ENCODE data around the gene RWDD1. TPM values are rescaled to one million over a fixed set of nuclear protein-coding genes. Genes with fewer than 3 reads are reported as not detected.
"Not testable (repeated sequence)": the region's sequence is repeated elsewhere in the genome, so short reads cannot be mapped to it uniquely, and the experiment has no call there.

The RWDD1 gene
- total RNA-seq, 2 experiments from 2014 or later, result 52.2 to 52.5 TPM

DNA sequence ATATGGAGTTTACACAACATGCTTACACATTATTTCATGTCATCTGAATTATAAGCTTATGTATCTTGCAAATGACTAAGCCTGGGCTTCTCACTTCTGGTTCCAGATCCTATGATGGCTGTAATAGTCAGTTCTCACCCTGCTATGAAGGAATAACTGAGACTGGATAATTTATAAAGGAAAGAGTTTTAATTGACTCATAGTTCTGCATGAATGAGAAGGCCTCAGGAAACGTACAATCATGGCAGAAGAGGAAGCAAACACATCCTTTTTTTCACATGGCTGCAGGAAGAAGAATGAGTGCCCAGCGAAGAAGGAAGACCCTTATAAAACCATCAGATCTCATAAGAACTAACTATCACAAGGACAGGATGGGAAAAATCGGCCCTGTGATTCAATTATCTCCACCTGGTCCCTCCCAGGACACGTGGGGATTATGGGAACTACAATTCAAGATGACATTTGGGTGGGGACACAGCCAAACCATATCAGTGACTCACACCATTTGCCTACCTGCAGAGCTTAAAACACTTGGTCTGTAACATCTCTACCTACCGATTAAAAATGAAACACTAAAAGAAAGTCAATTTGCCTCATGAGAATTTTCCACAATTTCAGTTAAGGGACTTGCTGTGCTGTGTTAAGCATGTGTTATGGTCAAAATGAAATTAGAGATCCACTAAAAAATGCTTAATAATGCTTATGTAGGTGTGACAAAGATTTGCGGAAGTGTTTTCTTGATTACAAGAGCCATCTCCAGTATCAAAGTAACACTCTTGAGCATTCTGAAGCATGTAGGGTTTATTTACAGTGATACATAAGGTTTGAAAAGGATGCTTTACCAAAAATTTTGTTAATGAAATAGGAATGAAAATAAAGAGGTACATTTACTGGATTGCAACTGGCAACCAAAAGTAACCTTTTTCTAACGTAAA lies 2.2 kb upstream of the RWDD1 start:
- Mint-ChIP-seq H3K27me3 (peaks cover 6% of the 10 kb centered on the region), H3K4me3 (no peak overlapping the region), H3K4me1 (peaks cover 25% of the 10 kb centered on the region), H3K9me3 (no peaks in the 10 kb centered on the region), H3K27ac (no peak overlapping the region), H3K36me3 (peaks cover 5% of the 10 kb centered on the region)
- no peak for DNase-seq

- H3K9me3 Mint-ChIP-seq, result no peaks in the 10 kb centered on the region
- peaks cover 34% of the 10 kb centered on the region for H3K4me1 Mint-ChIP-seq
- no peaks in the 10 kb centered on the region for H3K27me3 Mint-ChIP-seq
- peak overlapping the region; percentile 92 for H3K27ac Mint-ChIP-seq
- peaks cover 16% of the 10 kb centered on the region for H3K36me3 Mint-ChIP-seq
- H3K4me3 Mint-ChIP-seq, result peak overlapping the region; percentile 94
- no peak for DNase-seq
Observed at GRCh38 chr6:116571683-116572000, 338 bp downstream of the RWDD1 start.

DNA sequence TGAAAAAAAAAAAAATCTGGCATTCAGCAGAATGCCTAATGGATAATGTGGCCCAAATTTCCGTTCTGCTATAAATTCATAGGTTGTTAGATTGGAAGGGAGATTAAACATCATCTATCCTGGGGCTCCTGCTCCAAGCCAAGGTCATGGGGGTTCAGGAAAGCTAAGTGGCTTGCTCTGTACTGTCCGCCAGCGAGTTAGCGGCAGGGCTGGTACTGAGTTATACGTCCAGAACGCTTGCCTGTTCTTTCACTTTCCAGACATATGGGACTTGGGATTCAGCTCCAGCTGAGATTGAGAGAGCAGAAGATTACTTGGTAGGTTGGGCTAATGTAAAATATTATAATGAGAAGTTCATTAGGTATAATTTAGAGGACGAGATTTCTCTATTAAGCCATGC lies 858 bp downstream of the RWDD1 start:
- Mint-ChIP-seq H3K36me3 (peaks cover 16% of the 10 kb centered on the region), H3K27ac (peak overlapping the region; percentile 92), H3K4me3 (peak overlapping the region; percentile 94), H3K27me3 (no peaks in the 10 kb centered on the region), H3K9me3 (no peaks in the 10 kb centered on the region), H3K4me1 (peaks cover 36% of the 10 kb centered on the region)
- DNase-seq, result no peak

GRCh38 chr6:116575227-116575626 lies 3.9 kb downstream of the RWDD1 start:
- no peak overlapping the region for H3K4me3 Mint-ChIP-seq
- H3K4me1 Mint-ChIP-seq, result peaks cover 39% of the 10 kb centered on the region
- DNase-seq, result no peak
- H3K36me3 Mint-ChIP-seq, result peaks cover 27% of the 10 kb centered on the region
- no peak overlapping the region for H3K27ac Mint-ChIP-seq
- no peaks in the 10 kb centered on the region for H3K27me3 Mint-ChIP-seq
- no peaks in the 10 kb centered on the region for H3K9me3 Mint-ChIP-seq

- H3K9me3 Mint-ChIP-seq, result no peaks in the 10 kb centered on the region
- DNase-seq, result no peak
- peaks cover 40% of the 10 kb centered on the region for H3K4me1 Mint-ChIP-seq
- H3K4me3 Mint-ChIP-seq, result no peak overlapping the region
- H3K36me3 Mint-ChIP-seq, result peaks cover 25% of the 10 kb centered on the region
- H3K27ac Mint-ChIP-seq, result no peak overlapping the region
- H3K27me3 Mint-ChIP-seq, result no peaks in the 10 kb centered on the region
Observed at GRCh38 chr6:116577486-116577885, 6.2 kb downstream of the RWDD1 start.

DNA sequence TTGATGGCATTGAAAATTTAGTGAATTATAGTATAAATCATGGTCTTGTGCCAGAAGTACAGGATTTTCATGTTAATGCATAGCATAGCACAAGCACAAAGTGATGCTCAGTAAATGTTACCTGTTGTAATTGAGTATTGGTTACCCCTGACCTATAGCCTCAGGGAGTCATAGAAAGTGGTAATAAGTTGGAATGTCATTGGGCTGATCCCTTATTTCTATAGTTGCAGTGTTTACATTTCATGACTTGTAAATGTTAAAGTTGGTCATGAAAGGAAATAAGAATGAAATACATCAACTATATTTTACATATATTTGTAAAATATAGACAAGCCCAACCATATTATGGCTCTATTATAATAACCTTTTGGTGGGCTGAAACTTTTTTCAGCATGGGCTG lies 7.0 kb downstream of the RWDD1 start:
- Mint-ChIP-seq H3K27ac (no peak overlapping the region), H3K4me1 (peaks cover 35% of the 10 kb centered on the region)
- no peak for DNase-seq

GRCh38 chr6:116579143-116579542 lies 7.8 kb downstream of the RWDD1 start:
- no peak overlapping the region for H3K4me3 Mint-ChIP-seq
- H3K9me3 Mint-ChIP-seq, result no peaks in the 10 kb centered on the region
- H3K36me3 Mint-ChIP-seq, result peaks cover 23% of the 10 kb centered on the region
- DNase-seq, result no peak
- no peaks in the 10 kb centered on the region for H3K27me3 Mint-ChIP-seq
- peaks cover 27% of the 10 kb centered on the region for H3K4me1 Mint-ChIP-seq
- H3K27ac Mint-ChIP-seq, result no peak overlapping the region

More for the DNA sequence above, 7.0 kb downstream of the RWDD1 start:
- Mint-ChIP-seq H3K27me3 (no peaks in the 10 kb centered on the region), H3K9me3 (no peaks in the 10 kb centered on the region), H3K36me3 (peaks cover 25% of the 10 kb centered on the region), H3K4me3 (no peak overlapping the region)

- Mint-ChIP-seq H3K36me3 (peaks cover 26% of the 10 kb centered on the region), H3K27ac (no peak overlapping the region), H3K9me3 (no peaks in the 10 kb centered on the region), H3K4me1 (peaks cover 27% of the 10 kb centered on the region), H3K27me3 (no peaks in the 10 kb centered on the region), H3K4me3 (no peak overlapping the region)
- no peak for DNase-seq
Observed at GRCh38 chr6:116580198-116580597, 8.9 kb downstream of the RWDD1 start.

DNA sequence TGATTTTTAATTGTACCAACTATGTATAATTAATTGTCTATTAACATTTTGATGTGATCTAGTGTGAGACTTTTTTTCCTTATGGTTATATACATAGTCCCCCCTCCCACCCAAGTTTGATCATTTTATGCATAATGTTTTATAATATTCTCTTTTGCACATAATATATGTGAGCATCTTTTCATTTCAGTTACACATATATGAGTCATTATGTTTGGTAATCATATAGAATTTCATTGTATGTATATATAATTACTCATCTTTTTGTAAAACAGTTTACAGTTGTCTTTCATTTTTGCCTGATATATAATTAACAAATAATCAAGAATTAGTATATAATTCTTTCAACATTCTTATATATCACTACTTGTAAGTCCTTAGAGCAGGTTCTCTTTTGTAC lies 15.0 kb downstream of the RWDD1 start:
- Mint-ChIP-seq H3K4me3 (no peak overlapping the region), H3K4me1 (peaks cover 3% of the 10 kb centered on the region), H3K9me3 (no peaks in the 10 kb centered on the region), H3K27me3 (no peaks in the 10 kb centered on the region), H3K36me3 (peaks cover 22% of the 10 kb centered on the region), H3K27ac (no peak overlapping the region)
- no peak for DNase-seq

GRCh38 chr6:116586738-116587137 lies 15.4 kb downstream of the RWDD1 start:
- H3K4me3 Mint-ChIP-seq, result no peak overlapping the region
- H3K27me3 Mint-ChIP-seq, result no peaks in the 10 kb centered on the region
- no peaks in the 10 kb centered on the region for H3K9me3 Mint-ChIP-seq
- peaks cover 3% of the 10 kb centered on the region for H3K4me1 Mint-ChIP-seq
- DNase-seq, result no peak
- H3K27ac Mint-ChIP-seq, result no peak overlapping the region
- H3K36me3 Mint-ChIP-seq, result peaks cover 22% of the 10 kb centered on the region

- no peaks in the 10 kb centered on the region for H3K27me3 Mint-ChIP-seq
- no peak for DNase-seq
- no peaks in the 10 kb centered on the region for H3K4me1 Mint-ChIP-seq
- H3K27ac Mint-ChIP-seq, result no peak overlapping the region
- no peak overlapping the region for H3K4me3 Mint-ChIP-seq
- H3K36me3 Mint-ChIP-seq, result peaks cover 33% of the 10 kb centered on the region
- no peaks in the 10 kb centered on the region for H3K9me3 Mint-ChIP-seq
Observed at GRCh38 chr6:116595247-116595646, 23.9 kb downstream of the RWDD1 start.

GRCh38 chr6:116596815-116597214 lies 25.5 kb downstream of the RWDD1 start:
- H3K27me3 Mint-ChIP-seq, result no peaks in the 10 kb centered on the region
- no peaks in the 10 kb centered on the region for H3K4me1 Mint-ChIP-seq
- H3K36me3 Mint-ChIP-seq, result peaks cover 41% of the 10 kb centered on the region
- no peaks in the 10 kb centered on the region for H3K9me3 Mint-ChIP-seq
- H3K4me3 Mint-ChIP-seq, result no peak overlapping the region
- DNase-seq, result no peak
- no peak overlapping the region for H3K27ac Mint-ChIP-seq

DNA sequence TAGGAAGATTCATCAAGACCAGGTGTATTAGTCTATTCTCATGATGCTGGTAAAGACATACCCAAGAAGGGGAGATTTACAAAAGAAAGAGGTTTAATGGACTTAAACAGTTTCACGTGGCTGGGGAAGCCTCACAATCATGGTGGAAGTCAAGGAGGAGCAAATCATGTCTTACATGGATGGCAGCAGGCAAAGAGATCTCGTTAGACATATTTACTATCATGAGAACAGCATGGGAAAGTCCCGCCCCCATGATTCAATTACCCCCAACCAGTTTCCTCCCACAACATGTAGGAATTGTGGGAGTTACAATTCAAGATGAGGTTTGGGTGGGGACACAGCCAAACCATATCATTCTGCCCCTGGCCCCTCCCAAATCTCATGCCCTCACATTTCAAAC lies 32.6 kb downstream of the RWDD1 start:
- H3K4me3 Mint-ChIP-seq, DNase-seq, H3K9me3 Mint-ChIP-seq, H3K27me3 Mint-ChIP-seq, H3K27ac Mint-ChIP-seq, H3K4me1 Mint-ChIP-seq: not testable (repeated sequence)
- H3K36me3 Mint-ChIP-seq, result peaks cover 48% of the 10 kb centered on the region

DNA sequence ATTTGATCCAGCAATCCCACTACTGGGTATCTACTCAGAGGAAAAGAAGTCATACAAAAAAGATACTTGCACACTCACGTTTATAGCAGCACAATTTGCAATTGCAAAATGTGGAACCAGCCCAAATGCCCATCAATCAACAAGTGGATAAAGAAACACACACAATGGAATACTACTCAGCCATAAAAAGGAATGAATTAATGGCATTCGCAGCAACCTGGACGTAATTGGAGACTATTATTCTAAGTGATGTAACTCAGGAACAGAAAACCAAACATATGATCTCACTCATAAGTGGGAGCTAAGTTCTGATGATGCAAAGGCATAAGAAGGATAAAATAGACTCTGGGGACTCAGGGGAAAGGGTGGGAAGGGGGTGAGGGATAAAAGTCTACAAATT lies 33.6 kb downstream of the RWDD1 start:
- H3K27ac Mint-ChIP-seq, H3K4me1 Mint-ChIP-seq, H3K9me3 Mint-ChIP-seq, DNase-seq, H3K27me3 Mint-ChIP-seq, H3K4me3 Mint-ChIP-seq: not testable (repeated sequence)
- peaks cover 46% of the 10 kb centered on the region for H3K36me3 Mint-ChIP-seq

GRCh38 chr6:116605935-116606334 lies 34.6 kb downstream of the RWDD1 start:
- no peaks in the 10 kb centered on the region for H3K27me3 Mint-ChIP-seq

DNA sequence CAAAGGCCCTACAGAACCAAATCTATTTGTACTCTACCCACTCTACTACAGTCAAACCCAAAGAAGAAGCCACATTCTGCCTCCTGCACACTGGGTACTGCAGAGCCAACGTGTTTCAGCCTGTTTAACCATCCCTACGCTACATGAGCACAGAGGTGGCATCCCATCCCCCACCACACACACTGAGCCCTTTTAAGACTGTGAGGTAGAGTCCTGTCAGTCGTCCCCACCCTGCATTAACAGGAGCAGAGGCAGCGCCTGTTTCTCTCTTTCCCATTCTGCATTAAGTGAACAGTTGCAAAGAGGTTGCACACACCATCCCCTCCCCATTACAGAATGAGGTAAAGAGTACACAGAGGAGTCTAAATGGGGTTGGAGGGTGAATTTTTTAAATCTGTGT lies 39.8 kb downstream of the RWDD1 start:
- Mint-ChIP-seq H3K9me3 (peaks cover 2% of the 10 kb centered on the region), H3K36me3 (peaks cover 4% of the 10 kb centered on the region), H3K4me1 (peaks cover 2% of the 10 kb centered on the region), H3K27ac (no peak overlapping the region), H3K4me3 (no peak overlapping the region), H3K27me3 (peaks cover 16% of the 10 kb centered on the region)
- DNase-seq, result no peak

More at GRCh38 chr6:116605935-116606334, 34.6 kb downstream of the RWDD1 start:
- H3K4me1 Mint-ChIP-seq, result no peaks in the 10 kb centered on the region
- H3K36me3 Mint-ChIP-seq, result peaks cover 42% of the 10 kb centered on the region
- DNase-seq, result no peak
- no peak overlapping the region for H3K4me3 Mint-ChIP-seq
- H3K9me3 Mint-ChIP-seq, result peaks cover 7% of the 10 kb centered on the region
- H3K27ac Mint-ChIP-seq, result no peak overlapping the region

Data from activated naive CD8-positive, alpha-beta T cell treated with anti-CD3 and anti-CD28 coated beads for 36 hours (primary cell).